ENCODE results near the gene NPIPA5. TPM values are rescaled to one million over a fixed set of nuclear protein-coding genes. Genes with fewer than 3 reads are reported as not detected.
"Not testable (repeated sequence)": the region's sequence is repeated elsewhere in the genome, so short reads cannot be mapped to it uniquely, and the experiment has no call there.

The NPIPA5 gene
- total RNA-seq, 2 donors from 2014 or later = 2.4 to 6.6 TPM

- H3K4me1 ChIP-seq; H3K9me3 ChIP-seq; H3K27ac ChIP-seq; H3K4me3 ChIP-seq; H3K27me3 ChIP-seq; H3K9ac ChIP-seq (ENCODE audit: low read depth in 2 of 2, low read length in 2 of 2); H3K36me3 ChIP-seq; intact Hi-C loops (cut with DNase I); DNase-seq: not testable (repeated sequence)
Observed at GRCh38 chr16:15393025-15393424, 14.9 kb upstream of the NPIPA5 start.

- H3K9ac ChIP-seq (ENCODE audit: low read depth in 2 of 2, low read length in 2 of 2); H3K27me3 ChIP-seq; H3K27ac ChIP-seq; H3K4me3 ChIP-seq; intact Hi-C loops (cut with DNase I); DNase-seq; H3K4me1 ChIP-seq; H3K36me3 ChIP-seq; H3K9me3 ChIP-seq: not testable (repeated sequence)
Observed at GRCh38 chr16:15389916-15390315, 11.8 kb upstream of the NPIPA5 start.

- H3K9ac ChIP-seq (ENCODE audit: low read depth in 2 of 2, low read length in 2 of 2); H3K4me1 ChIP-seq; H3K36me3 ChIP-seq; H3K27me3 ChIP-seq; intact Hi-C loops (cut with DNase I); DNase-seq; H3K27ac ChIP-seq; H3K9me3 ChIP-seq; H3K4me3 ChIP-seq: not testable (repeated sequence)
Observed at GRCh38 chr16:15388060-15388459, 10.0 kb upstream of the NPIPA5 start.

GRCh38 chr16:15382810-15383209 lies 4.7 kb upstream of the NPIPA5 start:
- intact Hi-C loops (cut with DNase I); DNase-seq; H3K4me3 ChIP-seq; H3K9me3 ChIP-seq; H3K9ac ChIP-seq (ENCODE audit: low read depth in 2 of 2, low read length in 2 of 2); H3K4me1 ChIP-seq; H3K36me3 ChIP-seq; H3K27me3 ChIP-seq; H3K27ac ChIP-seq: not testable (repeated sequence)

DNA sequence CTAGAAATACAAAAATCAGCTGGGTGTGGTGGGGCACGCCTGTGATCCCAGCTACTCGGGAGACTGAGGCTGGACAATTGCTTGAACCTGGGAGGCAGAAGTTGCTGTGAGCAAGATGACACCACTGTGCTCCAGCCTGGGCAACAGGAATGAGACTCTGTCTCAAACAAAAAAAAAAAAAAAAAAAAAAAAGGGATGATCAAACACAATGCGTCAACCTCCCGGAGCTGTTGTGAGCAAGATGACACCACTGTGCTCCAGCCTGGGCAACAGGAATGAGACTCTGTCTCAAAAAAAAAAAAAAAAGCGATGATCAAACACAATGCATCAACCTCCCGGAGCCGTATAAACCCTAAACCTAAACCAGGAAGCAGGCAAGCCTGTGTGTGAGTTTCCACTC lies 20.6 kb downstream of the NPIPA5 start:
- H3K9me3 ChIP-seq; H3K27ac ChIP-seq; intact Hi-C loops (cut with DNase I); H3K4me3 ChIP-seq; H3K9ac ChIP-seq (ENCODE audit: low read depth in 2 of 2, low read length in 2 of 2); DNase-seq; H3K27me3 ChIP-seq; H3K36me3 ChIP-seq; H3K4me1 ChIP-seq: not testable (repeated sequence)

DNA sequence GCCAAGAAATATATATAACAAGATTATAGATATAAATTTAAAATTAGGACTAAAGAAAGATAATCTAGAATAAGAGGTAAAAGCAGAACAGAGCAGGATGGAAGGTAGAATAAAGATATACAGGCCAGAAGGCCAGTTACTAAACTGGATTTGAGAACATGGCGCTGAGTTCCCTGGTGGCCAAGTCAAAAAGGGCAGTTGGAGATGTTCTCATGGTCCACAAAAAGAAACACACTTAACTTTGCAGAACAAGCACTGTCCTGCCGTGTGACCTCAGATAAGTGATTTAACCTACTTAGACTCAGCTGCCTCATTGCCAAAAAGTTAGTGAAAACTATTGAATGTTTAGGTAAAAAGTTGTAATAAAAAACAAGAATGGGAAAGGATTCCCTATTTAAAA lies 23.2 kb downstream of the NPIPA5 start:
- intact Hi-C loops (cut with DNase I); H3K27me3 ChIP-seq; H3K9me3 ChIP-seq; H3K9ac ChIP-seq (ENCODE audit: low read depth in 2 of 2, low read length in 2 of 2); H3K4me3 ChIP-seq; H3K36me3 ChIP-seq; H3K27ac ChIP-seq; H3K4me1 ChIP-seq; DNase-seq: not testable (repeated sequence)

DNA sequence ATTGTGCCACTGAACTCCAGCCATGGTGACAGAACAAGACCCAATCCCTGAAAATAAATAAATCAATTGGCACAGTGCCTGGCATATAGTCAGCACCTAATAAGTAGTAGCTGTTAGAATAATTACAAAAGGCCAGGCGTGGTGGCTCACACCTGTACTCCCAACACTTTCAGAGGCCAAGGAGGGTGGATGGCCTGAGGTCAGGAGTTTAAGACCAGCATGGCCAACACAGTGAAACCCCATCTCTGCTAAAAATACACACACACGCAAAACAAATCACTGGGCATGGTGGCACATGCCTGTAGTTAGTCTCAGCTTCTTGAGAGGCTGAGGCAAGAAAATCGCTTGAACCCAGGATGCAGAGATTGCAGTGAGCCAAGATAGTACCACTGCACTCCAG lies 25.2 kb downstream of the NPIPA5 start:
- H3K36me3 ChIP-seq; H3K9ac ChIP-seq (ENCODE audit: low read depth in 2 of 2, low read length in 2 of 2); intact Hi-C loops (cut with DNase I); H3K27me3 ChIP-seq; H3K4me1 ChIP-seq; H3K27ac ChIP-seq; DNase-seq; H3K4me3 ChIP-seq; H3K9me3 ChIP-seq: not testable (repeated sequence)

DNA sequence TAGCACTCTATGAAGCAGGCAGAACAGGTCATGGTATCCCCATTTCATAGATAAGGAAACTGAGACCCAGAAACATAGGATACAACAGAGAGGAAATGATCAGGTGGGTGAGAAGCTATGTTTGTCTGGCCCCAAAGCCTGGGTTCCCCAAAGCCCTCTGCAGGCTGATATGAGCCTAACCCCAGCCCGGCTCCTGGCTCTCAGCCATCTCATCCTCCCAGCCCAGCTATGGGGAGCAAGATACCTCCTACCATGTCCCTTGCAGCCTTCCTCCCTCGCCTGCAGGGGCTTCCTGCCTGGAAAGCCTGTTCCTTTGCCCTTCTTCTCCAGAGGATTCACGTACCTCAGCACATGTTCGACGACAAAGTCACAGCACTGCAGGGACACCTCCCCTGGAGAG lies 26.3 kb downstream of the NPIPA5 start:
- intact Hi-C loops (cut with DNase I); H3K36me3 ChIP-seq; H3K9me3 ChIP-seq; H3K4me3 ChIP-seq; H3K27ac ChIP-seq; H3K9ac ChIP-seq (ENCODE audit: low read depth in 2 of 2, low read length in 2 of 2); H3K27me3 ChIP-seq; H3K4me1 ChIP-seq; DNase-seq: not testable (repeated sequence)

DNA sequence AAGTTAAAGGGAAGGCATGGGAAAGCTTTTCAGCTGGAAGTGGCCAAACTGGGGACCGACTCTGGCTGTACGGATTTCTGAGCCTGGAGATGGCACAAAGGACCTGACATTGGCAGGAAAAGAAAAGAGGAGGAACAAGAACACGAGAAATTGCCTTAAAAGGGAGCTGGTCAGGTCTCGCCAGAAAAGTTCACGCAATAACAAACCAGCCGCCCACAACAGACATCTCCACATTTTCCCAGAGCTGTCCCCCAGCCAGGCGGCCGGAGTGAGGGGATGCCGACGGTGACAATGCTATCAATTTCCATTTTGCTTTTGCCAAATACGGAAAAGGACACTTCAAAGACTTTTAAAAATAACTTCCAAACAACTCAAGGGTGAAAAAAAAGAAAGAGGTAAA lies 26.8 kb downstream of the NPIPA5 start:
- DNase-seq; H3K36me3 ChIP-seq; H3K4me3 ChIP-seq; H3K27me3 ChIP-seq; H3K4me1 ChIP-seq; H3K27ac ChIP-seq; intact Hi-C loops (cut with DNase I); H3K9ac ChIP-seq (ENCODE audit: low read depth in 2 of 2, low read length in 2 of 2); H3K9me3 ChIP-seq: not testable (repeated sequence)

GRCh38 chr16:15348721-15349120 lies 29.4 kb downstream of the NPIPA5 start:
- H3K4me1 ChIP-seq; H3K36me3 ChIP-seq; H3K4me3 ChIP-seq; H3K9me3 ChIP-seq; H3K27ac ChIP-seq; H3K9ac ChIP-seq (ENCODE audit: low read depth in 2 of 2, low read length in 2 of 2); intact Hi-C loops (cut with DNase I); H3K27me3 ChIP-seq; DNase-seq: not testable (repeated sequence)

DNA sequence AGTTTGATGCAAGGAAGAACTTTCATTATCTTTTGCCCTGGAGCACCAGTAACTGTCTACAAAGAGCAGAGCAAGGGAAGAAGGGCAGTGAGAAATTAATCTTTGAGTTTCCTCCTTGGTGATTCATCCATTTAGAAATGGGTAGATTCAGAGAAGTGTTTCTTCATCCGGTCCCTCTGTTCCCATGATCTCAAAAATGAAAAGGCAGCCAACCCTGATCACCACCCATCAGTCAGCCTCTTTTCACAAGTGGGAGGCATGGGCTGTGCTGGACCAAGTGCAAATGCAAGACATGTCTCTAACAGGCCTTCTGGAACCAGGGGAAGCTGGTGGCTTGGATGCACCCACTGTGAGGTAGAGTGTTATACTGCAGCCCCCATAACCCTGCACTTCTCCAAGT lies 35.8 kb downstream of the NPIPA5 start:
- H3K4me1 ChIP-seq; H3K9ac ChIP-seq (ENCODE audit: low read depth in 2 of 2, low read length in 2 of 2); H3K27me3 ChIP-seq; H3K9me3 ChIP-seq; H3K4me3 ChIP-seq; H3K27ac ChIP-seq; DNase-seq; intact Hi-C loops (cut with DNase I); H3K36me3 ChIP-seq: not testable (repeated sequence)

- H3K4me1 ChIP-seq; H3K9ac ChIP-seq (ENCODE audit: low read depth in 2 of 2, low read length in 2 of 2); H3K4me3 ChIP-seq; H3K9me3 ChIP-seq; H3K36me3 ChIP-seq; H3K27ac ChIP-seq; DNase-seq; H3K27me3 ChIP-seq; intact Hi-C loops (cut with DNase I): not testable (repeated sequence)
Observed at GRCh38 chr16:15338986-15339385, 39.1 kb downstream of the NPIPA5 start.

GRCh38 chr16:15337974-15338605 lies 40.0 kb downstream of the NPIPA5 start:
- intact Hi-C loops (cut with DNase I); DNase-seq; H3K27ac ChIP-seq: not testable (repeated sequence)

GRCh38 chr16:15335609-15336008 lies 42.5 kb downstream of the NPIPA5 start:
- DNase-seq; H3K27ac ChIP-seq; H3K27me3 ChIP-seq; H3K36me3 ChIP-seq; H3K9me3 ChIP-seq; H3K9ac ChIP-seq (ENCODE audit: low read depth in 2 of 2, low read length in 2 of 2); H3K4me1 ChIP-seq; intact Hi-C loops (cut with DNase I); H3K4me3 ChIP-seq: not testable (repeated sequence)

More at GRCh38 chr16:15337974-15338605, 40.0 kb downstream of the NPIPA5 start:
- not testable (repeated sequence) for H3K36me3 ChIP-seq; H3K4me3 ChIP-seq; H3K27me3 ChIP-seq; H3K9ac ChIP-seq (ENCODE audit: low read depth in 2 of 2, low read length in 2 of 2); H3K9me3 ChIP-seq; H3K4me1 ChIP-seq

Data from colonic mucosa (tissue), 4 donors.